HepG2 (cell line): ENCODE data around the gene PEBP1. TPM values are rescaled to one million over a fixed set of nuclear protein-coding genes. Genes with fewer than 3 reads are reported as not detected.
A peak's percentile ranks its signal among the peaks of the same experiment; 100 is the strongest.

Experiments
- ATAC-seq: fragments of 200-7000 bp; cut with Tn5 transposase; 3 replicates; pipeline ENCODE4 v1.9.1; 2020; ENCODE audit warnings: mild to moderate bottlenecking, moderate library complexity
- BruUV-seq: library from RNA; stranded (reverse); fragments of 400-500 nt; replicated peaks from 2 replicates; lab custom pipeline; 2021; lab: Mats Ljungman, UMichigan
- CTCF ChIA-PET: fragments of 300-600 bp; formaldehyde crosslinking; extraction: SDS; loops from one replicate; lab custom pipeline; 2021; ENCODE audit warnings: low total read pairs, inconsistent platforms, low intra/inter-chr PET ratio; lab: Yijun Ruan, JAX
- POLR2A ChIA-PET: fragments of 350-600 bp; sonication (Branson Sonifier 250); formaldehyde crosslinking; loops from one replicate; lab custom pipeline; 2020; ENCODE audit warnings: antibody characterized with exemption, inconsistent platforms; lab: Yijun Ruan, JAX
- DNase-seq: peaks from one replicate; pipeline ENCODE4 v3.0.0-alpha.2; 2015; ENCODE audit warnings: low spot score
- FAIRE-seq: peaks from 3 replicates; lab custom pipeline; 2011; peaks lifted over from hg19 to GRCh38; lab: Jason Lieb, UNC
- H2AFZ ChIP-seq: one replicate; pipeline ENCODE4 v1.6.1; 2011; ENCODE audit warnings: low read length, inconsistent platforms
- H3K27ac ChIP-seq: fragments of 300-600 bp; 3 replicates; pipeline ENCODE4 v1.8.0; 2011; ENCODE audit warnings: mixed run types, mild to moderate bottlenecking, mixed read lengths, low read length, inconsistent platforms; ENCODE audit not compliant: insufficient read depth; ENCODE audit errors: extremely low read length
- H3K27me3 ChIP-seq, 2 experiments: fragments of 200-600 bp in 1 of 2; 2 replicates in 1 of 2; 3 replicates in 1 of 2; pipeline versions ENCODE4 v1.6.0 to v1.8.0; 2011; ENCODE audit warnings: low read length in 2 of 2, mild to moderate bottlenecking in 2 of 2, moderate library complexity in 2 of 2, inconsistent platforms in 1 of 2; ENCODE audit not compliant: insufficient read depth in 2 of 2, control insufficient read depth in 1 of 2
- H3K36me3 ChIP-seq, 2 experiments: fragments of 200-600 bp in 1 of 2; replicated peaks in 1 of 2; 2 replicates in 1 of 2; 3 replicates in 1 of 2; pipeline versions ENCODE4 v1.5.1 to v1.8.0; 2011; ENCODE audit warnings: low read length in 2 of 2, inconsistent platforms in 1 of 2; ENCODE audit not compliant: insufficient read depth in 2 of 2, control insufficient read depth in 1 of 2
- H3K4me1 ChIP-seq: 2 replicates; pipeline ENCODE4 v1.5.1; 2012; ENCODE audit warnings: low read length, inconsistent platforms; ENCODE audit not compliant: insufficient read depth
- H3K4me2 ChIP-seq: 2 replicates; pipeline ENCODE4 v1.6.0; 2011; ENCODE audit warnings: low read depth, low read length, inconsistent platforms
- H3K4me3 ChIP-seq, 3 experiments: fragments of 200-600 bp in 1 of 3; sonication (generic), shearing (Covaris generic) in 1 of 3; replicated peaks in 1 of 3; 2 replicates each; pipeline ENCODE4 v1.5.1; 2011 to 2016; ENCODE audit warnings: low read length in 3 of 3, inconsistent platforms in 2 of 3, low read depth in 2 of 3, mild to moderate bottlenecking in 2 of 3, control low read depth in 1 of 3, mixed read lengths in 1 of 3; ENCODE audit not compliant: insufficient read depth in 1 of 3
- H3K79me2 ChIP-seq: one replicate; pipeline ENCODE4 v1.6.1; 2011; ENCODE audit warnings: low read length, inconsistent platforms; ENCODE audit not compliant: insufficient read depth
- H3K9ac ChIP-seq: 2 replicates; pipeline ENCODE4 v1.6.0; 2011; ENCODE audit warnings: mild to moderate bottlenecking, low read depth, low read length, inconsistent platforms; ENCODE audit not compliant: insufficient read depth
- H3K9me3 ChIP-seq: 2 replicates; pipeline ENCODE4 v1.5.1; 2012; ENCODE audit warnings: mild to moderate bottlenecking, low read length
- H4K20me1 ChIP-seq: 2 replicates; pipeline ENCODE4 v1.6.0; 2011; ENCODE audit warnings: inconsistent platforms, mild to moderate bottlenecking, low read length, moderate library complexity; ENCODE audit not compliant: insufficient read depth
- AGO2 ChIP-seq: fragments of 200-400 bp; formaldehyde crosslinking; optimal IDR thresholded peaks from 2 replicates; pipeline ENCODE3; 2017; ENCODE audit warnings: mild to moderate bottlenecking, low read depth, low read length, moderate library complexity
- ATF1 ChIP-seq: IDR thresholded peaks from 2 replicates; pipeline ENCODE4 v1.6.1; 2016; ENCODE audit warnings: mild to moderate bottlenecking, control low read depth
- CCDC6 ChIP-seq: sonication (generic); formaldehyde crosslinking; IDR thresholded peaks from 2 replicates; pipeline ENCODE4 v1.8.1; 2022; ENCODE audit warnings: mild to moderate bottlenecking, missing genetic modification reagents, moderate library complexity
- CHCHD3 ChIP-seq: sonication (generic); formaldehyde crosslinking; IDR thresholded peaks from 2 replicates; pipeline ENCODE4 v1.8.0; 2022; ENCODE audit warnings: mild to moderate bottlenecking, missing genetic modification reagents, moderate library complexity
- HNRNPK ChIP-seq: fragments of 200-400 bp; formaldehyde crosslinking; IDR thresholded peaks from 2 replicates; pipeline ENCODE4 v1.6.1; 2018; ENCODE audit warnings: low read length, low read depth, moderate library complexity, mild to moderate bottlenecking; ENCODE audit not compliant: poor library complexity, severe bottlenecking
- HOXA9 ChIP-seq: sonication (generic); formaldehyde crosslinking; IDR thresholded peaks from 2 replicates; pipeline ENCODE4 v1.8.1; 2022; ENCODE audit warnings: missing genetic modification reagents, mild to moderate bottlenecking, moderate library complexity, borderline replicate concordance
- MAFK ChIP-seq, 2 experiments: IDR thresholded peaks in 1 of 2; conservative IDR thresholded peaks in 1 of 2; 2 replicates each; pipeline ENCODE4 v1.6.1; 2011; ENCODE audit warnings: improper control_type of control experiment in 2 of 2, low read length in 2 of 2
- MTA3 ChIP-seq: sonication (generic); formaldehyde crosslinking; IDR thresholded peaks from 2 replicates; pipeline ENCODE4 v1.4.0; 2020; ENCODE audit warnings: missing genetic modification reagents
- NFE2 ChIP-seq: sonication (generic); formaldehyde crosslinking; IDR thresholded peaks from 2 replicates; pipeline ENCODE4 v1.4.0; 2020; ENCODE audit warnings: missing genetic modification reagents
- RBM22 ChIP-seq: fragments of 200-400 bp; formaldehyde crosslinking; optimal IDR thresholded peaks from 2 replicates; pipeline ENCODE3; 2017; ENCODE audit warnings: mild to moderate bottlenecking, low read length, moderate library complexity
- TOPORS ChIP-seq: sonication (generic); formaldehyde crosslinking; IDR thresholded peaks from 2 replicates; pipeline ENCODE4 v1.8.0; 2023; ENCODE audit warnings: mild to moderate bottlenecking, missing genetic modification reagents
- ZFP90 ChIP-seq: sonication (generic); formaldehyde crosslinking; IDR thresholded peaks from 2 replicates; pipeline ENCODE4 v1.8.0; 2022; ENCODE audit warnings: missing genetic modification reagents, mild to moderate bottlenecking, inconsistent platforms, borderline replicate concordance
- ZNF761 ChIP-seq: sonication (generic); formaldehyde crosslinking; conservative IDR thresholded peaks from 2 replicates; pipeline ENCODE4 v1.4.0; 2020; ENCODE audit warnings: mild to moderate bottlenecking, missing genetic modification reagents
- WGBS: methylation state at CpG from one replicate; pipeline ENCODE4 v1.1.6; 2017; ENCODE audit warnings: low lambda C conversion rate; 5-methylcytosine and 5-hydroxymethylcytosine counted together
- in situ Hi-C: cut with HindIII; loops from 2 replicates; pipeline ENCODE4 v1.10.0; 2017; ENCODE audit warnings: low pct_unique_long_range_greater_than_20kb; ENCODE audit not compliant: extremely low pct_ligation_motif_present
- intact Hi-C: fragments of 100-400 bp; cut with micrococcal nuclease; formaldehyde crosslinking; loops from one replicate; pipeline ENCODE4 v1.10.0; 2022; ENCODE audit not compliant: unreplicated experiment
- polyA plus RNA-seq, 8 experiments: library from polyadenylated mRNA; depleted of rRNA in 3 of 8; stranded (reverse) in 7 of 8; unstranded in 1 of 8; fragments of >200 nt; fragmentation: Illumina TruSeq in 4 of 8; extraction: Trizol in 4 of 8; gene quantifications; 2 replicates each; pipeline versions ENCODE4 v1.2.1 to v1.2.3, GENCODE V29; 2011 to 2016; ENCODE audit warnings: low read depth in 4 of 8, missing spikeins in 1 of 8, mixed read lengths in 1 of 8; ENCODE audit not compliant: insufficient read depth in 1 of 8
- total RNA-seq, 5 experiments: library from RNA; depleted of rRNA; stranded (reverse); fragments of >200 nt; fragmentation: Illumina TruSeq; extraction: Trizol; gene quantifications; 2 replicates each; pipeline ENCODE4 v1.2.3, GENCODE V29; 2016; ENCODE audit warnings: low read depth in 1 of 5
- TF ChIP-seq, protein P1 (sequence below): sonication (generic); formaldehyde crosslinking; conservative IDR thresholded peaks from 2 replicates; pipeline ENCODE4 v1.4.0; 2020; ENCODE audit warnings: missing genetic modification reagents
- TF ChIP-seq, protein P2 (sequence below): IDR thresholded peaks from 2 replicates; pipeline ENCODE4 v1.4.0; 2020; ENCODE audit warnings: mild to moderate bottlenecking, missing genetic modification reagents

PEBP1 gene
- total and polyA plus RNA-seq, 2 of the 13 experiments (the other 11 are each of a cell fraction or from before 2014, with no cell fraction given): 538 to 1,505 TPM

DNA sequence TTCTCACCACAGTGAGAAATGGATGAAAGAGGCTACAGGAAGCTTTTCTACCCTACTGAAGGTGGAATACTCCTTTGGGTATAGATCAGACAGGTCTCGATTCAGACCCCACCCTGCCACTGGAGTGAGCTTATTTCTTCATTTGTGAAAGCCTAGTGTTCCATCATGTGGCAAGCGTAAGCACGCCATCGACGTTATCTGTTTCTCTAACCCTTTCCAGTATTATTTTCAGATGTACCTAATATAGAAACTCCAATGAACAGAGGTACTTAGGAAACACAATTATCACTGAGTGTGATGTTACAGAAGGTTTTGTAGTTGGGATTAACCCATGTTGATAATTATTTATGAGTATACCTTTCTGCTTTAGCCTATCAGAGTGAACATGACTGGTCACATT is 12.4 kb downstream of the PEBP1 start:
- POLR2A ChIA-PET: interaction anchor here (0.9 to 1.5 kb wide), 4 partner anchors 9 to 27 kb away, joined by 3 to 7 read pairs (median 4); partner anchors contain the start of gene PEBP1
- no peak overlapping the region for H3K4me2 ChIP-seq
- H3K4me3 ChIP-seq: no peak overlapping the region
- peak; percentile 44 for TF ChIP-seq RBM22
- no peak for TF ChIP-seq TOPORS (CRISPR knock-in tag)
- peak; percentile 62 for TF ChIP-seq AGO2
- no peaks in the 10 kb centered on the region for H3K9me3 ChIP-seq
- peaks cover 22% of the 10 kb centered on the region for H4K20me1 ChIP-seq
- WGBS: 94% methylated on average over 5 of the region's 5 CpGs
- ATAC-seq: no peak; the same call in 2 of the 3 replicates
- H3K27me3 ChIP-seq: no peaks in the 10 kb centered on the region
- H3K36me3 ChIP-seq: peaks cover 23 to 58% of the 10 kb centered on the region in 2 experiments; a peak in 4 of 5 replicates
- in situ Hi-C loops (no loop called here), intact Hi-C loops (no loop called here)
- no peak for DNase-seq
- H3K79me2 ChIP-seq: peaks cover 3% of the 10 kb centered on the region
- BruUV-seq: no TSS peak
- H3K27ac ChIP-seq: no peak overlapping the region
- no peak overlapping the region for H2AFZ ChIP-seq
- FAIRE-seq: no peak
- peaks cover 17% of the 10 kb centered on the region for H3K4me1 ChIP-seq
- CTCF ChIA-PET: no interaction called here
- H3K9ac ChIP-seq: no peak overlapping the region

DNA sequence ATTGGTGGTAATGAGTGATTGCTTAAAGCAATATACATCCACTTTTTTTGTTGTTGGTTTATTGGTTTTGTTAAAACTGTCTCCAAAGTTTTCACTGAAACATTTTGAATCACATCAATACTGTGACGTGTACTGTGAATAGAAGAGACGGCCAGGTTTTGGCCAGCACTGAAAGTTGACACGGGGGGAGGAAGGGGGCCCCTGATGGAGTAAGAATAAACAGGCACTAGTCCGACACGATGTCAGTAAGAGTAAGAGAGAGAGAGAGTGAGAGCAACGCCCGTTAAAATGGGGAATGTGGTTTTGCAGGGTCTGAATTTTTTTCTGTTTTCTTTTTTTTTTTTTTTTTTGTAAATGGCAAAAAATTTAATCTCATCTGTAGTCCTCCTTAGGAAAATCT is 14.7 kb downstream of the PEBP1 start:
- Histone ChIP-seq H3K27me3 (no peaks in the 10 kb centered on the region), H3K9ac (no peak overlapping the region), H3K4me1 (peaks cover 8% of the 10 kb centered on the region), H3K27ac (no peak overlapping the region), H4K20me1 (peaks cover 3% of the 10 kb centered on the region; the same call in 1 of the 2 replicates), H3K4me3 (no peak overlapping the region), H2AFZ (no peak overlapping the region), H3K36me3 (peaks cover 12 to 37% of the 10 kb centered on the region in 2 experiments; a peak in 4 of 5 replicates), H3K79me2 (no peaks in the 10 kb centered on the region), H3K4me2 (no peak overlapping the region), H3K9me3 (no peaks in the 10 kb centered on the region)
- POLR2A ChIA-PET: interaction anchor here (1.2 kb wide), 1 partner anchor 12 kb away, joined by 3 read pairs; no protein-coding TSS in a partner anchor
- FAIRE-seq (no peak), ATAC-seq (no peak), DNase-seq (no peak)
- BruUV-seq: no TSS peak
- 89% methylated on average over 7 of the region's 7 CpGs for WGBS
- in situ Hi-C loops: no loop called here
- intact Hi-C loops: no loop called here
- CTCF ChIA-PET: no interaction called here
- no peak for TF ChIP-seq HNRNPK
- no peak for TF ChIP-seq NFE2 (CRISPR knock-in tag)
- TF ChIP-seq HOXA9 (CRISPR knock-in tag): no peak
- TF ChIP-seq, protein P1, sequence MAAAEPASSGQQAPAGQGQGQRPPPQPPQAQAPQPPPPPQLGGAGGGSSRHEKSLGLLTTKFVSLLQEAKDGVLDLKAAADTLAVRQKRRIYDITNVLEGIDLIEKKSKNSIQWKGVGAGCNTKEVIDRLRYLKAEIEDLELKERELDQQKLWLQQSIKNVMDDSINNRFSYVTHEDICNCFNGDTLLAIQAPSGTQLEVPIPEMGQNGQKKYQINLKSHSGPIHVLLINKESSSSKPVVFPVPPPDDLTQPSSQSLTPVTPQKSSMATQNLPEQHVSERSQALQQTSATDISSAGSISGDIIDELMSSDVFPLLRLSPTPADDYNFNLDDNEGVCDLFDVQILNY (CRISPR knock-in tag): no peak
- no peak for TF ChIP-seq ATF1 (CRISPR knock-in tag)
- no peak for TF ChIP-seq CCDC6 (CRISPR knock-in tag)
- TF ChIP-seq ZNF761 (CRISPR knock-in tag): no peak
- TF ChIP-seq MAFK (conservative IDR thresholded peaks at IDR 0.05 in 1 of 2, IDR thresholded peaks at IDR 0.05 in 1 of 2; ENCODE audit: low read length in 2 of 2): no peak
- no peak for TF ChIP-seq MTA3 (CRISPR knock-in tag)
- TF ChIP-seq, protein P2, sequence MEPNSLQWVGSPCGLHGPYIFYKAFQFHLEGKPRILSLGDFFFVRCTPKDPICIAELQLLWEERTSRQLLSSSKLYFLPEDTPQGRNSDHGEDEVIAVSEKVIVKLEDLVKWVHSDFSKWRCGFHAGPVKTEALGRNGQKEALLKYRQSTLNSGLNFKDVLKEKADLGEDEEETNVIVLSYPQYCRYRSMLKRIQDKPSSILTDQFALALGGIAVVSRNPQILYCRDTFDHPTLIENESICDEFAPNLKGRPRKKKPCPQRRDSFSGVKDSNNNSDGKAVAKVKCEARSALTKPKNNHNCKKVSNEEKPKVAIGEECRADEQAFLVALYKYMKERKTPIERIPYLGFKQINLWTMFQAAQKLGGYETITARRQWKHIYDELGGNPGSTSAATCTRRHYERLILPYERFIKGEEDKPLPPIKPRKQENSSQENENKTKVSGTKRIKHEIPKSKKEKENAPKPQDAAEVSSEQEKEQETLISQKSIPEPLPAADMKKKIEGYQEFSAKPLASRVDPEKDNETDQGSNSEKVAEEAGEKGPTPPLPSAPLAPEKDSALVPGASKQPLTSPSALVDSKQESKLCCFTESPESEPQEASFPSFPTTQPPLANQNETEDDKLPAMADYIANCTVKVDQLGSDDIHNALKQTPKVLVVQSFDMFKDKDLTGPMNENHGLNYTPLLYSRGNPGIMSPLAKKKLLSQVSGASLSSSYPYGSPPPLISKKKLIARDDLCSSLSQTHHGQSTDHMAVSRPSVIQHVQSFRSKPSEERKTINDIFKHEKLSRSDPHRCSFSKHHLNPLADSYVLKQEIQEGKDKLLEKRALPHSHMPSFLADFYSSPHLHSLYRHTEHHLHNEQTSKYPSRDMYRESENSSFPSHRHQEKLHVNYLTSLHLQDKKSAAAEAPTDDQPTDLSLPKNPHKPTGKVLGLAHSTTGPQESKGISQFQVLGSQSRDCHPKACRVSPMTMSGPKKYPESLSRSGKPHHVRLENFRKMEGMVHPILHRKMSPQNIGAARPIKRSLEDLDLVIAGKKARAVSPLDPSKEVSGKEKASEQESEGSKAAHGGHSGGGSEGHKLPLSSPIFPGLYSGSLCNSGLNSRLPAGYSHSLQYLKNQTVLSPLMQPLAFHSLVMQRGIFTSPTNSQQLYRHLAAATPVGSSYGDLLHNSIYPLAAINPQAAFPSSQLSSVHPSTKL: no peak
- no peak for TF ChIP-seq ZFP90 (CRISPR knock-in tag)
- no peak for TF ChIP-seq CHCHD3 (CRISPR knock-in tag)
